ENCODE measurements around the gene ZBTB16. TPM values are rescaled to one million over a fixed set of nuclear protein-coding genes. Genes with fewer than 3 reads are reported as not detected.

The ZBTB16 gene
- polyA plus RNA-seq, 1 donor from 2014 or later, result 0.45 TPM

DNA sequence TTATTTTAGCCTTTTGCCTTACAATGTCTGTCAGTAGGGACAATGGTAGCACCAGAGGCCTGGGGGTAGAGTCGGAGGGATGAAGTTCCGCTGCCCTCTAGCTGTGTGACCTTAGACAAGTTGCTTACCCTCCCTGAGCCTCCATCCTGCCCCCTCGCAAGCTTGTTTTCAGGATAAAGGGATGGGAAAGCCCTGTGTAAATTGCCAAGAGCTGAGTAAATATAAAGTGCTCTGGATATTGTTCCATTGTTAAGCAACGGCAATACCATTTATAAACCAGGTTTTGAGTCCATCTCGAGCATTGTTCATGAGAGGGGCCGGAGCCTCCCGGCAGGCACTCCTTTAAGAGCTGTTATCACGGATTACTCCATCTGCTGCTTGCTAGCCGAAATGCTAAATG lies 72.9 kb downstream of the ZBTB16 start:
- H3K9me2 ChIP-seq (ENCODE audit: insufficient read depth, low read length), result no peaks in the 10 kb centered on the region
- no peak overlapping the region for H2AFZ ChIP-seq (ENCODE audit: low read depth, low read length)
- H3K36me3 ChIP-seq (ENCODE audit: insufficient read depth, low read length), result no peaks in the 10 kb centered on the region
- H3K4me3 ChIP-seq (ENCODE audit: low read length), result no peak overlapping the region
- no peaks in the 10 kb centered on the region for H3K9me3 ChIP-seq (ENCODE audit: low read length)
- H3K9ac ChIP-seq (ENCODE audit: low read length), result no peak overlapping the region
- H3K27me3 ChIP-seq (ENCODE audit: insufficient read depth, low read depth, low read length), result no peaks in the 10 kb centered on the region
- TF ChIP-seq RAD21 (conservative IDR thresholded peaks at IDR 0.05) (no peak), SMC3 (conservative IDR thresholded peaks at IDR 0.05; ENCODE audit: poor library complexity) (no peak), TAF1 (IDR thresholded peaks at IDR 0.05; ENCODE audit: low read depth) (no peak), MXI1 (conservative IDR thresholded peaks at IDR 0.05; ENCODE audit: poor library complexity, severe bottlenecking) (no peak), EZH2 (IDR thresholded peaks at IDR 0.05; ENCODE audit: borderline replicate concordance, insufficient read depth, low read length, poor library complexity, severe bottlenecking) (no peak)
- TF ChIP-seq, protein P1, sequence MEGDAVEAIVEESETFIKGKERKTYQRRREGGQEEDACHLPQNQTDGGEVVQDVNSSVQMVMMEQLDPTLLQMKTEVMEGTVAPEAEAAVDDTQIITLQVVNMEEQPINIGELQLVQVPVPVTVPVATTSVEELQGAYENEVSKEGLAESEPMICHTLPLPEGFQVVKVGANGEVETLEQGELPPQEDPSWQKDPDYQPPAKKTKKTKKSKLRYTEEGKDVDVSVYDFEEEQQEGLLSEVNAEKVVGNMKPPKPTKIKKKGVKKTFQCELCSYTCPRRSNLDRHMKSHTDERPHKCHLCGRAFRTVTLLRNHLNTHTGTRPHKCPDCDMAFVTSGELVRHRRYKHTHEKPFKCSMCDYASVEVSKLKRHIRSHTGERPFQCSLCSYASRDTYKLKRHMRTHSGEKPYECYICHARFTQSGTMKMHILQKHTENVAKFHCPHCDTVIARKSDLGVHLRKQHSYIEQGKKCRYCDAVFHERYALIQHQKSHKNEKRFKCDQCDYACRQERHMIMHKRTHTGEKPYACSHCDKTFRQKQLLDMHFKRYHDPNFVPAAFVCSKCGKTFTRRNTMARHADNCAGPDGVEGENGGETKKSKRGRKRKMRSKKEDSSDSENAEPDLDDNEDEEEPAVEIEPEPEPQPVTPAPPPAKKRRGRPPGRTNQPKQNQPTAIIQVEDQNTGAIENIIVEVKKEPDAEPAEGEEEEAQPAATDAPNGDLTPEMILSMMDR (IDR thresholded peaks at IDR 0.05; ENCODE audit: poor library complexity, severe bottlenecking), result no peak
- H3K79me2 ChIP-seq (replicated peaks; ENCODE audit: insufficient read depth, low read length), result peaks cover 19% of the 10 kb centered on the region
- H3F3A ChIP-seq (ENCODE audit: insufficient read depth, low read length, poor library complexity, severe bottlenecking), result peaks cover 3% of the 10 kb centered on the region
- no peak overlapping the region for H3K27ac ChIP-seq (ENCODE audit: low read length)
- no peak overlapping the region for H3K4me2 ChIP-seq (ENCODE audit: low read length)
- no peaks in the 10 kb centered on the region for H4K20me1 ChIP-seq (ENCODE audit: insufficient read depth)

DNA sequence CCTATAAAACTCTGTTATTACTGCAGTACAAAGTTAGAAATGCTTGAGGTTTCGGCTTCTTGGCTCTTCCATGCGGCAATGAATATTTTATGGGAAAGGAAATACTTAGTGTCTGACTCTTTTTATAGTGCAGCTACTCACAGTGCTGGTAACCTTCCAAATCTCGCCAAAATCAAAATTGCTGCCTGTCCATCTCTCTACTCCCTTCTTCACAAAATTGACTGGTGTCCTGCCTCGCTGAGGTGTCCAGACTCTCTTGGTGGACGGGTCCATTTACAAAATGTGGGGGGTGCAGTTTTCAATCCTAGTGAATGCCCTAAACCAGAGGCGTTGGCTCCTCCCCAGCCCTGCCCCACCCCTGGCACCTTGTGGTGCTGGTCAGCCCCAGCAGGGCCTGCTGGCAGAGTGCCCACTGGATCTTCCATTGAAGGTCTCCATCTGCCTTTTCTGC lies 73.5 kb downstream of the ZBTB16 start:
- no peak overlapping the region for H3K4me2 ChIP-seq (ENCODE audit: low read length)
- H3F3A ChIP-seq (ENCODE audit: insufficient read depth, low read length, poor library complexity, severe bottlenecking), result peaks cover 3% of the 10 kb centered on the region
- no peaks in the 10 kb centered on the region for H4K20me1 ChIP-seq (ENCODE audit: insufficient read depth)
- no peaks in the 10 kb centered on the region for H3K9me3 ChIP-seq (ENCODE audit: low read length)
- TF ChIP-seq, protein P2, sequence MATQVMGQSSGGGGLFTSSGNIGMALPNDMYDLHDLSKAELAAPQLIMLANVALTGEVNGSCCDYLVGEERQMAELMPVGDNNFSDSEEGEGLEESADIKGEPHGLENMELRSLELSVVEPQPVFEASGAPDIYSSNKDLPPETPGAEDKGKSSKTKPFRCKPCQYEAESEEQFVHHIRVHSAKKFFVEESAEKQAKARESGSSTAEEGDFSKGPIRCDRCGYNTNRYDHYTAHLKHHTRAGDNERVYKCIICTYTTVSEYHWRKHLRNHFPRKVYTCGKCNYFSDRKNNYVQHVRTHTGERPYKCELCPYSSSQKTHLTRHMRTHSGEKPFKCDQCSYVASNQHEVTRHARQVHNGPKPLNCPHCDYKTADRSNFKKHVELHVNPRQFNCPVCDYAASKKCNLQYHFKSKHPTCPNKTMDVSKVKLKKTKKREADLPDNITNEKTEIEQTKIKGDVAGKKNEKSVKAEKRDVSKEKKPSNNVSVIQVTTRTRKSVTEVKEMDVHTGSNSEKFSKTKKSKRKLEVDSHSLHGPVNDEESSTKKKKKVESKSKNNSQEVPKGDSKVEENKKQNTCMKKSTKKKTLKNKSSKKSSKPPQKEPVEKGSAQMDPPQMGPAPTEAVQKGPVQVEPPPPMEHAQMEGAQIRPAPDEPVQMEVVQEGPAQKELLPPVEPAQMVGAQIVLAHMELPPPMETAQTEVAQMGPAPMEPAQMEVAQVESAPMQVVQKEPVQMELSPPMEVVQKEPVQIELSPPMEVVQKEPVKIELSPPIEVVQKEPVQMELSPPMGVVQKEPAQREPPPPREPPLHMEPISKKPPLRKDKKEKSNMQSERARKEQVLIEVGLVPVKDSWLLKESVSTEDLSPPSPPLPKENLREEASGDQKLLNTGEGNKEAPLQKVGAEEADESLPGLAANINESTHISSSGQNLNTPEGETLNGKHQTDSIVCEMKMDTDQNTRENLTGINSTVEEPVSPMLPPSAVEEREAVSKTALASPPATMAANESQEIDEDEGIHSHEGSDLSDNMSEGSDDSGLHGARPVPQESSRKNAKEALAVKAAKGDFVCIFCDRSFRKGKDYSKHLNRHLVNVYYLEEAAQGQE (IDR thresholded peaks at IDR 0.05; ENCODE audit: borderline replicate concordance), result no peak
- TF ChIP-seq EZH2 (IDR thresholded peaks at IDR 0.05; ENCODE audit: borderline replicate concordance, insufficient read depth, low read length, poor library complexity, severe bottlenecking) (no peak), TAF1 (IDR thresholded peaks at IDR 0.05; ENCODE audit: low read depth) (no peak), SMC3 (conservative IDR thresholded peaks at IDR 0.05; ENCODE audit: poor library complexity) (no peak), EP300 (conservative IDR thresholded peaks at IDR 0.05; ENCODE audit: poor library complexity, severe bottlenecking) (no peak), RAD21 (conservative IDR thresholded peaks at IDR 0.05) (no peak), MXI1 (conservative IDR thresholded peaks at IDR 0.05; ENCODE audit: poor library complexity, severe bottlenecking) (no peak), POLR2AphosphoS5 (IDR thresholded peaks at IDR 0.05) (no peak)
- TF ChIP-seq, protein P1 (IDR thresholded peaks at IDR 0.05; ENCODE audit: poor library complexity, severe bottlenecking), result no peak
- no peaks in the 10 kb centered on the region for H3K9me2 ChIP-seq (ENCODE audit: insufficient read depth, low read length)
- H3K79me2 ChIP-seq (replicated peaks; ENCODE audit: insufficient read depth, low read length), result peaks cover 19% of the 10 kb centered on the region
- H3K4me3 ChIP-seq (ENCODE audit: low read length), result no peak overlapping the region
- H3K27ac ChIP-seq (ENCODE audit: low read length), result no peak overlapping the region
- no peaks in the 10 kb centered on the region for H3K27me3 ChIP-seq (ENCODE audit: insufficient read depth, low read depth, low read length)
- H2AFZ ChIP-seq (ENCODE audit: low read depth, low read length), result no peak overlapping the region
- no peak overlapping the region for H3K9ac ChIP-seq (ENCODE audit: low read length)
- no peaks in the 10 kb centered on the region for H3K36me3 ChIP-seq (ENCODE audit: insufficient read depth, low read length)
